Measurements from ENCODE around the gene EXT2.

The EXT2 gene

GRCh38 chr11:44208976-44209603 lies 113.6 kb downstream of the EXT2 start:
- DNase-seq: no peak

- DNase-seq: no peak
Measured at GRCh38 chr11:44212128-44212527, 116.7 kb downstream of the EXT2 start.

- no peak for DNase-seq
Measured at GRCh38 chr11:44213148-44213547, 117.7 kb downstream of the EXT2 start.

- DNase-seq: no peak
Measured at GRCh38 chr11:44217432-44217831, 122.0 kb downstream of the EXT2 start.

- DNase-seq: no peak
Measured at GRCh38 chr11:44219830-44220796, 124.6 kb downstream of the EXT2 start.

- DNase-seq: no peak
Measured at GRCh38 chr11:44221456-44221855, 126.0 kb downstream of the EXT2 start.

GRCh38 chr11:44221992-44222391 lies 126.5 kb downstream of the EXT2 start:
- DNase-seq: no peak

- no peak for DNase-seq
Measured at GRCh38 chr11:44223238-44223637, 127.8 kb downstream of the EXT2 start.

GRCh38 chr11:44224867-44225501 lies 129.5 kb downstream of the EXT2 start:
- no peak for DNase-seq

GRCh38 chr11:44226490-44226889 lies 131.0 kb downstream of the EXT2 start:
- no peak for DNase-seq

- no peak for DNase-seq
Measured at GRCh38 chr11:44226945-44227344, 131.5 kb downstream of the EXT2 start.

GRCh38 chr11:44228379-44228778 lies 132.9 kb downstream of the EXT2 start:
- no peak for DNase-seq

- DNase-seq: peak; percentile 82
Measured at GRCh38 chr11:44229098-44229497, 133.6 kb downstream of the EXT2 start.

GRCh38 chr11:44229624-44230023 lies 134.1 kb downstream of the EXT2 start:
- DNase-seq: no peak

- DNase-seq: no peak
Measured at GRCh38 chr11:44235765-44236201, 140.3 kb downstream of the EXT2 start.

GRCh38 chr11:44236296-44236695 lies 140.8 kb downstream of the EXT2 start:
- DNase-seq: no peak

- DNase-seq: no peak
Measured at GRCh38 chr11:44237156-44237555, 141.7 kb downstream of the EXT2 start.

- no peak for DNase-seq
Measured at GRCh38 chr11:44241851-44242250, 146.4 kb downstream of the EXT2 start.

- no peak for DNase-seq
Measured at GRCh38 chr11:44243086-44243485, 147.6 kb downstream of the EXT2 start.

- no peak for DNase-seq
Measured at GRCh38 chr11:44243595-44244343, 148.3 kb downstream of the EXT2 start.

GRCh38 chr11:44244639-44245310 lies 149.3 kb downstream of the EXT2 start:
- no peak for DNase-seq

GRCh38 chr11:44246726-44247125 lies 151.2 kb downstream of the EXT2 start:
- no peak for DNase-seq

Data from NCI-H2081 treated with DMSO at 0.1 percent for 48 hours (cell line).